HS-5 (cell line): ENCODE results near the gene KCP.

Experiments used
- DNase-seq: peaks from one replicate; pipeline ENCODE4 v3.0.0-alpha.2; 2012; ENCODE audit warnings: low read depth

KCP gene

GRCh38 chr7:128872394-128872824 is 38.1 kb downstream of the KCP start:
- no peak for DNase-seq

- DNase-seq = no peak
These were observed 39.5 kb downstream of the KCP start for GRCh38 chr7:128871050-128871449.

DNA sequence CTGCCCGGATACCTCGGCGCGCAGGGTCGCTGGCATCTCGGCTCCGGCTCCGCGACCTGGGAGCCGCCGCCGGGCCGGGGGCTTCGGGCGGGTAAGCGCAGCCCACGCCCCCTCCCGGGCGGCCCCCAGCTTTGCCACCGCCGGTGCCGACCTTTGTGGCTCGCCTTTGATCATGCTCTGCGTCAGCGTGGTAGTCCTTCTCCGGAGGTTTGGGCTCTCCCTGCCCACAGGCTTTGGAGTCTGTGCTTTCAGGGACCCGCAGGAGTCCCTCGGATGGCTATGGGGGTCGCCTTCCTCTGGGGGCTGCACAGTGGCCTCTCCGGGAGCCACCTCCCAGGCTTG is 40.6 kb downstream of the KCP start:
- no peak for DNase-seq

DNA sequence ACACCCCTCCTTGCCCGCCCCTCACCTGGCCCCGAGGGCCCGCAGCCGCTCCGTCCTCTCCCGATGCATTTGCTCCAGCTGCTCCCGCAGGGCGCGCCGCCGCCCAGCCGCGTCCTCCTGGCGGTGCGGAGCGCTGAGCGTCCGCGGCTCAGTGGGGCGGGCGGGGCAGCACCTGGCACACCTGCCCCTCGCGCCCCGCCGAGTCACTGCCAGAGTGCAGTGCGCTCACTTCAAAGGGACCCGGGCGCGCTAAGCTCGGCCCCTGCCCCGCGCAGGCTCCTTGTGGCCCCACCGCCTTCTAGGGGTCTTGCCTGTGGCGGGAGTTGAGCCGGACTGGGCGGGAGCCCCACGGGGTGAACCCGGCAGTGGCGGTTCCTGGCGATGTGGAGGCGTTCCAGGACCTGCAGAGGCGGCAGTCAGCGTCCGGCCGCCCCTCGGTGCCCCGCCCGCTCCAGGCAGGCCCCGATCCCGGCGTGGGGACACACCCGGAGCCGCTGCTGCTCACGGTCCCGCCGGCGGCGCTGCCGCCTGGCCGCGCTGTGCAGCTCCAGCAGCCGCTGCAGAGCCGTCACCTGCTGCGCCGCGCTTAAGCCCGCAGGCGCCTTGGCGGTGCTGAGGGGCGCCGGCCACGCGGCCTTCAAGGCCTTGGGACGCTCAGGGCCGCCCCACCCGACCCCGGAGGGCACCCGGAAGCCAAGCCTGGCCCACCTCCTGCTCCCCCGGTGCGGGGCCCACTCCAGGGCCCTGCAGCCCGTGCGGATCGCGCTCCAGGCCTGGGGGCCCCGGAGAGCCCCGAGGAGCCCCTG is 41.2 kb downstream of the KCP start:
- no peak for DNase-seq

- no peak for DNase-seq
These were observed 41.8 kb downstream of the KCP start for GRCh38 chr7:128868624-128869137.

- no peak for DNase-seq
These were observed 42.5 kb downstream of the KCP start for GRCh38 chr7:128867842-128868623.

DNA sequence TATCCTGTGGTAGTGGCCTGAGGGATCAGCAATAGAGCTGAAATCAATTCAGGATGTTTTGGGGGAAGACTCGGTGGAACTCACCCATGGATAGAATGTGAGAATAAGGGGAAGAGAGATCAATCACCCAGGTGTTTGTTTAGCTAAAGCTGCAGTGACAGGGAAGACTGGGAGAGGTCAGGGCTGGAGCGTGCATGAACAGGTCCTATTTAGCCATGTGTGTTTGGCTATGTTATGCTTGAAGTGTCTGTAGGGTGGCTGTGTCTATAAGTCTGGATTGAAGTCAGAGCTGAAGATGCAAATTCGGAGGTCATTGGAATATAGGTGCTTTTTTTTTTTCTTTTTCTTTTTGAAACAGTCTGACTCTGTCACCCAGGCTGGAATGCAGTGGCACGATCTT is 43.3 kb downstream of the KCP start:
- DNase-seq = no peak

GRCh38 chr7:128865996-128866877 is 44.3 kb downstream of the KCP start:
- no peak for DNase-seq

GRCh38 chr7:128865303-128865702 is 45.2 kb downstream of the KCP start:
- no peak for DNase-seq

DNA sequence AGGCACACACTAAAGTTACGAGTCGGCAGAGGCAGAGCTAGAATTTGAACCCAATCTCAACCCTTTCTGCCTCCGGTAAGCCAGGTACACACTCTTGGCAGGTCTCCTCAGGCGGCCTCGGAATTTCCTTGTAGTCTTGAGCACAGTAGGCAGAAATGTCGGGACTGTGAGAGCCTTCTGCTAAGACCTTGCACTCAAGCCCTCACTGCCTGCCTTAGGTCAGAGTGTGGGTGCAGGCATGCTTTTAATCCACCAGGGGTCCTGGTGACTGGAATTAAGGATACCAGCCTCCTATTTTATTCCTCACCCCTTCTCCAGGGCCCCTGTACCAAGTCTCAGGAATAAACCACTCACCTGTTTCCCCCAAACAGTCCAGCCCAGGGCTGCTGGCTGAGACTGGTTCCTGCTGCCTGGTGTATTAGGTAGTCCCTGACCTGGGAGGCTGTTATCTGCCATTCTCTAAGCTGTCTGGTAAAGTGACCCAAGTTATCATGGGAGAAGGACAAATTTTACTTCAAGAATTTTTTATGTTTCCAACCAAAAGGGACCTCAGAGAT is 47.0 kb downstream of the KCP start:
- peak; percentile 28 for DNase-seq

GRCh38 chr7:128862571-128863432 is 47.7 kb downstream of the KCP start, which contains the start of gene ATP6V1F:
TSS of gene ATP6V1F (plus strand) at chr7:128862856. CDS start at chr7:128862905, 49 bp downstream.
- peak; percentile 80 for DNase-seq

DNA sequence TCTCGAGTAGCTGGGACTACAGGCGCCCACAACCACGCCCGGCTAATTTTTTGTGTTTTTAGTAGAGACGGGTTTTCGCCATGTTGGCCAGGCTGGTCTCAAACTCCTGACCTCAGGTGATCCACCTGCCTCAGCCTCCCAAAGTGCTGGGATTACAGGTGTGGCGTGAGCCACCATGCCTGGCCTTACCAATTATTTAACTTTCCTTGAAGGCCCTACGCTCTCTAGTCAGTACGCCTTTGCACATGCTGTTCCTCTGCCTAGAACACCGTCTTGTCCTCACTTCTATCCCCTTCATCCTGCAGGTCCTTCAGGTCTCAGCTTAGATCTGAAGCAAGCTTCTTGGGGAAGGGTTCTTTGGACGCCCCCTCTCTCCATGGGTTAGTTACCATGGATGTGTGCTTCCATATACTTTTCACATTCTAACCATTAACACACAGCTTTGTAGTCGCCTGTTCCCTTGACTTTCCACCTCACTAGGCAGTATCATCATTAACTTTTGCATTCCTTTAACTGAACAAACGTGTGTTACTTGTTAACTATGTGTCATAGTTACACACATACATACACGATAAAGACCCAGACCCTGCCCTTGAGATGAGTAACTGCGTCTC is 48.4 kb downstream of the KCP start:
- no peak for DNase-seq

DNA sequence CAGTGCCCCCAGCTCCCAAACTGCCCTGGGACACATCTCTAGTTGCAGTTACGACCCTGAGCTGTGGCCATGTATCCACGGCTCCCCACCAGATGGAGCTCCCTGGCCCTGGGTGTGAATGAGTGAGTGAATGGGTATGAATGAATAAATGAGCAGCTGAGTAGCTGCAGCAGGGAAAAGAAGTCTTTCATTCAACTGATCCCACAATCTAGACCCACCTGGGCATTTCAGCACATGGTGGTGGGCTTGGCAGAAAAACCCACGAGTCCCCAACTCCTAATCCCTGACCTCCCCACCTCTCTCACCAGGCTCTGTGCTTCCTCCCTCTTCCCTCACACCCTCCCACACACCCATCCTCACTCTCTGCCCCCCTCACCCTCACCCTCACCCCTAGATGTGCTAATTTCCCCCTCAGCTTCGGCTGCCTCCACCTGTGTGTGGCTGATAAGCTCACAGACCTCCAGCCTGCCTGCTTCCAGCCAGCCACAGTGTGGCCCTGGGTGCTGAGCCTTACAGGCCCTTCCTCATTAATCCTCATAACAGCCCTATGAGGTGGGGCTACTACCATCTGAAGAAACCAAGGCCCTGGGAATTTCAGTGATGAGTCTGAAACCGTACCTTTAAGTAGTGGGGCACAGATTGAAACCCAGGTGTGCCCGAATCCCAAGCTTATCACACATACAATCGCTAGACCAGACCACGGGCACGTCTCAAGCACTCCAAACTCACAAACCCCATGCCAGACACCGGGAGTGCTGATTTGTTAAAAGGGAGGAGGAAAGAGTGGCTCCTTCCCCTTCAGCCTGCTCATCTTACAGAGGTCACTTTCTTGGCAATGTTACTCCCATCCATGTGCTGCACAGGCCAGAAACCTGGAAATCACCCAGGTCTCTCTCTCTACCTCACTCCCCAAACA is 50.1 kb downstream of the KCP start:
- DNase-seq = no peak

GRCh38 chr7:128859232-128860157 is 51.0 kb downstream of the KCP start:
- no peak for DNase-seq

- DNase-seq = no peak
These were observed 51.9 kb downstream of the KCP start for GRCh38 chr7:128858380-128859231.

GRCh38 chr7:128856001-128856718 is 54.3 kb downstream of the KCP start:
- DNase-seq = no peak

- DNase-seq = no peak
These were observed 55.0 kb downstream of the KCP start for GRCh38 chr7:128855559-128855958.
